MV-4-11 (cell line): Measurements from ENCODE around the gene UGT1A8.
"Not testable (repeated sequence)": the region's sequence is repeated elsewhere in the genome, so short reads cannot be mapped to it uniquely, and the experiment has no call there.

Experiments used
- DNase-seq: peaks from one replicate; lab custom pipeline; 2025; lab: John Stamatoyannopoulos, UW

Gene UGT1A8

GRCh38 chr2:233688341-233688740 lies 70.9 kb downstream of the UGT1A8 start:
- no peak for DNase-seq

- DNase-seq, result no peak
These were observed 71.6 kb downstream of the UGT1A8 start for GRCh38 chr2:233689031-233689430.

- DNase-seq, result peak; percentile 15
These were observed 72.1 kb downstream of the UGT1A8 start for GRCh38 chr2:233689501-233689900.

DNA sequence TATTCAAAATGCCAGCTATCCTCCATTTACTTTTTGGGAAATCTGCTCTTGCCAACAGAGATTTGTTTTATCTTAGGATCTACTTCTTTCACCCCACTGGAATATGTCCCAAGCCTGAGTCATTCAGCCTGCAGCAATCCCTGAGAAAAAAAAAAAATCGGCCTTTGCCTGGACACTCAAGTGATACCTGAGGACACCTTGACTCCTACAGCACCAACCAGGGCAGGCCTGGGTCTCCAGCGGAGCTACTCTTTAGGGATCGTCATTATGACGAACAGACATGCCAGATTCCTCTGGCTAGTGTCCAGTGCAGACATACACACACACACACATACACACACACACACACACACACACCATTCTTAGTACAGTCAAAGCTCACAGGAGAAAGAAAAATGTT lies 73.0 kb downstream of the UGT1A8 start:
- DNase-seq, result no peak

DNA sequence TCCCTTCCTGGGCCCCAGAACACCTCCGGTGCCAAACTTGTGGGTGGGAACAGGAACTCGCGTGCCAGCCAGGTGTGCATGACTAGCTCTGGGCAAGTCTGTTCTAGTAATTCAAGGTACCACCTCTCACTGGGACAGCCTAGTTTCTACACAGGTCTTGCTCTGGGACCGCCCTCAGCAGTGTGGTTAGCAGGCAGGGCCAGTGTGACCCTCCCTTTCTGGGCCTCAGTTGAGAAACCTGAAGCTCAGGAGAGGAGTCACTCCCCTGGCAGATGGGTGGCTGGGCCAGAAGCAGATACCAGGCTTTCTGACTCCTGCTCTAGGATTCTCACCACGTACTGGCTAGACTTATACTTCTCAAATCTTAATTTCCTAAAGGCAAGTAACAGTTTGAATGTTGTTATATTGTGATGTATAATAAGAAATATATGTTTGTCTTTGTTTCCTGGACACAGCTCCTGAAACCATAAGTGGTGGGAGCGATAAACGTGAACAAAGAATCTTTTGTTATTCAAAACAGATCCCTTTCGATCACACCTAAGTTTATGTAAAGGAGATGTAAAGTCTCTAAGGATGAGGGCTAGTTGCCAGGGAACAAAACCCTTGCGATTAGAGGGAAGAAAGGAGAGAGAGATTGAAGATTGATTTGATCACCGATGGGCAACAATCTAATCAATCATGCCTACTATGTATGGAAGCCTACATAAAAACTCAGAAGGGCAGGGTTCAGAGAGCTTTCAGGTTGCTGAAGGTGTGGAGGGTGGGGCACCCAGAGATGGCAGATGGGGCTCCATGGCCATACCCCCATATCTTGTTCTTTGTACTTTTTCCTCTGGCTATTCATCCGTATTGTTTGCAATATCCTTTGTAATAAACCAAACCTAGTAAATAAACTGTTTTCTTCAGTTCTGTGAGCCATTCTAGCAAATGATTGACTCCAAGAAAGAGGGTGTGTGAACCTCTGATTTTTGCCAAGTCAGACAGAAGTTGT lies 74.3 kb downstream of the UGT1A8 start:
- DNase-seq, result no peak

GRCh38 chr2:233692648-233693047 lies 75.2 kb downstream of the UGT1A8 start, which contains the start of gene UGT1A6:
UGT1A6 (plus strand) TSS chr2:233692890; CDS start chr2:233693005, 115 bp downstream.
- DNase-seq, result no peak

DNA sequence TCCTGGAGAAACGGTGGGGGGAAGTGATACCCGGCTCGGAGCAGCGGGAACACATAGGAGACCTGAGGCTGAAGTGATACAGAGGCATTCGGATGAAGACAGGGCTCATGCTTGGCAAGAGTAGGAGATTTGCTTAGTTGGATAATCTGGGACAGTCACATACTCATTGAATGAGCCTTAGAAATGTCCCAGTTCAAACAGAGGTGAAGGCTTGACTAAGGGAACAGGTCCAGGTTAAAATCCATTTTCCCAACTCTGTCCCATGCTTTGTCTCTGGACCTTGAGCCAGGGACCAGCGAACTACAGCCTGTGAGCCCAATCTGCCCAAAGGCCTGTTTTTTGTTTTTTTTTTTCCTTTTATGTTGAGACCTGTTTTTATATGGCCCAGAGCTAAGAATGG lies 76.5 kb downstream of the UGT1A8 start:
- no peak for DNase-seq

DNA sequence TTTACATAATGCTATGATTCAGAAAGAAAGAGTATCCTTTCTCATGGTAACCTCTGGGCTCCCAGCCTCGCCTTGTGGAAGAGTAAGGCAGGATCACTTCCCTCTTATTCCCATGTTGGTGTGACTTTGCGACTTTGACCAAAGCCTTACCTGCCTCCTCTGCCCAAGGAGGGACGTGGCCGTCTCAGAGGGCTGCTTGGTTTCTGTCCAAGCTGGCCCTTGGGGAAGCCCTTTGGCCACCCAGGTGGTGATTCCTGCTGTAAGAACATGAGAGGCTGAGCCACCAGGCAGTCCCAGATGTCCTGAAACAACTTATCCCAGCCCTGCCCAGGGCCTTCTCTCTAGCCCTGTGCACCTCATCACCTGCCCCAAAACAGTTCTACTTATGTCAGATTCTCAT lies 81.3 kb downstream of the UGT1A8 start:
- no peak for DNase-seq

DNA sequence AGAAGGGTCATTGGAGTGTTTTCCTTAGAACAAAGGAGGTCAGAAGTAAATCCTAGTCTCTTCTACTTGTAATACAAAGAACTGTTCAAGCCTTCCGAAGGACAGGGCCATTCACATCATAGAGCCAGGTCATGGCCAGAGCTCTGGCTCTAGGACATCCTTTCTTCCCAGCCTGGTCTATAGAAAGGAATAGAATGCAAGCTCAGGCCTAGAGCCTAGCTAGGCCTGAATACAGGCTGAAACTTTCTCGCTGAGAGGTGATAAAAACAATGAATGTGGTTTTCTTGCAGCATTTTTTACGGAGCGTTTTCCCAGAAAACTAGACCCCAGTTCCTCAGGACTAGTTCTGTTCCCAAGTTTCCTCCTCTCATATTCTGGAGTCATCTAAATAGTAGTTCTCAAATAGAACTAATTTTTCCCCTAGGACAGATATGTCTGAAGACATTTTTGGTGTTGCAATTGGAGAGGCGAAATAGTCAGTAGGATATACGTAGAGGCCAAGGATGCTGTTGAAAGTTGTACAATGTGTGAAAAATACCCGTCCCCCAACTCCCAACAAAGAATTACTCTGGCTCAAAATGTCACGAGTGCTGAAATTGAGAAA lies 82.1 kb downstream of the UGT1A8 start:
- no peak for DNase-seq

GRCh38 chr2:233700028-233700635 lies 82.7 kb downstream of the UGT1A8 start:
- DNase-seq, result no peak

DNA sequence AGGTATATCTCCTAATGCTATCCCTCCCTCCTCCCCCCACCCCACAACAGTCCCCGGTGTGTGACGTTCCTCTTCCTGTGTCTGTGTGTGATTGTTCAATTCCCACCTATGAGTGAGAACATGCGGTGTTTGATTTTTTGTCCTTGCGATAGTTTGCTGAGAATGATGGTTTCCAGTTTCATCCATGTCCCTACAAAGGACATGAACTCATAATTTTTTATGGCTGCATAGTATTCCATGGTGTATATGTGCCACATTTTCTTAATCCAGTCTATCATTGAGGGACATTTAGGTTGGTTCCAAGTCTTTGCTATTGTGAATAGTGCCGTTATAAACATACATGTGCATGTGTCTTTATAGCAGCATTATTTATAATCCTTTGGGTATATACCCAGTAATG lies 83.4 kb downstream of the UGT1A8 start:
- DNase-seq, result not testable (repeated sequence)

DNA sequence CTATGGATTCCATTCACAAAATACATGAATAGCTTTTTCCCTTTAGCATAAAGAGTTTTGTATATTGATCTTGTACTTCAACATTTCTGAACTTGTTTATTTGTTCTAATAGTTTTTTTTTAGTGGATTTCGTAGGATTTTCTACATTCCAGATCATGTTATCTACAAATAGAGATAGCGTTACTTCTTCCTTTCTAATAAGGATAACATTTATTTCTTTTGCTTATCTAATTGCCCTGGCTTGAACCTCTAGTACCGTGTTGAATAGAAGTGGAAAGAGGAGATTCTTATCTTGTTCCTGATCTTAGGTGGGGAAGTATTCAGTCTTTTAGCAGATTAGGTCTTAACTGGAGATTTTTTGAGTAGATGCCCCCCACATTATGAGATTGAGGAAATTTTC lies 84.8 kb downstream of the UGT1A8 start:
- DNase-seq, result no peak

DNA sequence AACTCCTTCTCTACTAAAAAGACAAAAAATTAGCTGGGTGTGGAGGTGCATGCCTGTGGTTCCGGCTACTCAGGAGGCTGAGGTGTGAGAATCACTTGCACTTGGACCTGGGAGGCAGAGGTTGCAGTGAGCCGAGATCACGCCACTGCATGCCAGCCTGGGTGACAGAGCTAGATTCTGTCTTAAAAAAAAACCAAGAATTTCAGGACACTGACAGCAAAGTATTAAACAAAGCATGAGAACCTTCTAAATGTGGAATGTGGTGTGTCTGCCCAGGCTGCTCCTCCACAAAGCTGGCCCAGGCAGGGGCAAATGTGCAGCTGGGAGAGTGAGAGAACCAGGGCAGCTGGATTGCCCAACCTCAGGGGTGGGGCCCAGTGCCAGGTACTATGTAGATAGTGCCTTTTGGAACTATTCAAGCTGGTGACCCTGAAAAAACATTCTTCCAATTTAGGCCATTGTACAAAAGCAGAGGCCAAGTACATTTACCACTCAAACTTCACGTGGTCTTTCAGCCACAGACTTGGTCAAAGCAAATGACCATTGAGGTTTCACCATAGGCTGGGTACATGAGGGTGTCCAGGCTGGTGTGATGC lies 88.6 kb downstream of the UGT1A8 start:
- no peak for DNase-seq

- DNase-seq, result no peak
These were observed 89.3 kb downstream of the UGT1A8 start for GRCh38 chr2:233706720-233707119.

GRCh38 chr2:233707940-233708644 lies 90.7 kb downstream of the UGT1A8 start:
- DNase-seq, result no peak

- no peak for DNase-seq
These were observed 91.5 kb downstream of the UGT1A8 start for GRCh38 chr2:233708942-233709341.

DNA sequence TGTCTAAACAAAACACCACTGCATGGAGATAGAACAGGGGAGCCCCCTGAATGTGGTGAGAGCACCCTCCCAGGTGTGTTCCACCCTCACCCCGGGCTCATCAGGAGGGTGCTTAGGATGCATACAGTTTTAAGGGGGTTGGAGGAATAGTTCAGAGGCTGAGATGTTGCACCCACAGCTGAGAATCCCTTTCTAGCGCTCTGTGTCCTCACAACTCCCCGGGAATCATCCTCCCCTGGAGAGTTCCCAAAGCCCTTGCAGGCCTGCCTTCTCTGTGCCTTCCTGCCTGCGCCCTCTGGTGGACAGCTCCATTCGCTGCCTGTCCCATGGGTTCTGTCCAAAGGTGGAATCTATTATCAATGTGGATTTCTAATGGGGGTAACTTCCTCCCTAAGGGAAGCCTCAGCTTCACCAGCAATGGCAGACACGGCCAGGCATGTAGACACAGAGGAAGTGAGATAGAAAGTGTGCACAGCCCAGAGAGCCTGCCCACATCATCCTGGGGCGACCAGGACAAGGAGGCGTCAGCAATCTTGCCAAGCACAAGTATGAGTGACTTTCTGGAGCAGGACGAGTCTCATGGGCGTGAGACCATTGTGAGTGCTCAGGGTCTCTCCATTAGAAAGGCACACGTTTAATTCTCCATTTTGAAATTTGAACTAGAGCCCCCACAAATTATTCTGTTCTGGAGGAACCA lies 94.0 kb downstream of the UGT1A8 start:
- peak; percentile 45 for DNase-seq

DNA sequence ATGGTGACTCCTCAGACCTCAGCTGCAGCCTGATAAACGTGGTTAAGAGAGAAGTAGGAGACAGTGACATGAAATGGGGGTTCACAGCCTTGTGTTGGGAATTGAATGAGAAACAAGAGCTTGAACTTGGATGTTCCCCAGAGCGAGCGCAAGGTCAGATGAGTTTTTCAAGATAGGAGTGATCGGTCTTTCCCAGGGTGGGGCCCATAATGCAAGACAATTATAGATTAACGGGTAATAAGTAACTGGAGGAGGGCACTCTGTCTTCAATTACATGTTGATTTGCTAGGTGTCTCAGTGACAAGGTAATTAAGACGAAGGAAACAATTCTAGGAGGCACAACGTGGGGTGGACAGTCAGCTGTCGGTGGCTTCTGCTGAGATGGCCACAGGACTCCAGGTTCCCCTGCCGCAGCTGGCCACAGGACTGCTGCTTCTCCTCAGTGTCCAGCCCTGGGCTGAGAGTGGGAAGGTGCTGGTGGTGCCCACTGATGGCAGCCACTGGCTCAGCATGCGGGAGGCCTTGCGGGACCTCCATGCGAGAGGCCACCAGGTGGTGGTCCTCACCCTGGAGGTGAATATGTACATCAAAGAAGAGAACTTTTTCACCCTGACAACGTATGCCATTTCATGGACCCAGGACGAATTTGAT lies 95.3 kb downstream of the UGT1A8 start, which contains the start of gene UGT1A5:
Gene UGT1A5 (plus strand): TSS at position 297 of the 651 bp plus-strand sequence. CDS start 85 bp downstream, at position 382.
- DNase-seq, result no peak

DNA sequence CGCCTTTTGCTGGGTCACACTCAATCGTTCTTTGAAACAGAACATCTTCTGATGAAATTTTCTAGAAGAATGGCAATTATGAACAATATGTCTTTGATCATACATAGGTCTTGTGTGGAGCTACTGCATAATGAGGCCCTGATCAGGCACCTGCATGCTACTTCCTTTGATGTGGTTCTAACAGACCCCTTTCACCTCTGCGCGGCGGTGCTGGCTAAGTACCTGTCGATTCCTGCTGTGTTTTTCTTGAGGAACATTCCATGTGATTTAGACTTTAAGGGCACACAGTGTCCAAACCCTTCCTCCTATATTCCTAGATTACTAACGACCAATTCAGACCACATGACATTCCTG lies 95.8 kb downstream of the UGT1A8 start:
- no peak for DNase-seq

- DNase-seq, result peak; percentile 21
These were observed 96.7 kb downstream of the UGT1A8 start for GRCh38 chr2:233714121-233714520.

- DNase-seq, result no peak
These were observed 101.1 kb downstream of the UGT1A8 start, which contains the start of gene UGT1A4 for GRCh38 chr2:233718552-233718951. UGT1A4 (plus strand) TSS chr2:233718736; CDS start chr2:233718821, 85 bp downstream.
